HEK293T (cell line): ENCODE results near the gene SCGB2A2.

ENCODE experiments used
- BHLHE40 ChIP-seq: fragments of 450-650 bp; IDR thresholded peaks from 2 replicates; pipeline ENCODE4 v1.6.1; 2016; ENCODE audit warnings: mild to moderate bottlenecking, moderate library complexity, borderline replicate concordance
- SP1 ChIP-seq: fragments of 450-650 bp; IDR thresholded peaks from 2 replicates; pipeline ENCODE4 v1.6.1; 2017
- ZNF384 ChIP-seq: fragments of 450-650 bp; IDR thresholded peaks from 2 replicates; pipeline ENCODE4 v1.6.1; 2016

- TF ChIP-seq ZNF384 (no peak), BHLHE40 (no peak), SP1 (no peak)
Observed at GRCh38 chr11:62295504-62295903, 25.5 kb downstream of the SCGB2A2 start.
